HepG2 (cell line): ENCODE results near the gene CALD1. TPM values are rescaled to one million over a fixed set of nuclear protein-coding genes. Genes with fewer than 3 reads are reported as not detected.
A peak's percentile ranks its signal among the peaks of the same experiment; 100 is the strongest.

Experiments used
- AGO2 ChIP-seq: fragments of 200-400 bp; formaldehyde crosslinking; optimal IDR thresholded peaks from 2 replicates; pipeline ENCODE3; 2017; ENCODE audit warnings: mild to moderate bottlenecking, low read depth, low read length, moderate library complexity
- ATF2 ChIP-seq: sonication (generic); formaldehyde crosslinking; IDR thresholded peaks from 2 replicates; pipeline ENCODE4 v1.4.0; 2020; ENCODE audit warnings: missing genetic modification reagents
- ATF7 ChIP-seq, 2 experiments: fragments of 450-650 bp in 1 of 2; sonication (generic) in 1 of 2; formaldehyde crosslinking in 1 of 2; IDR thresholded peaks; 2 replicates each; pipeline versions ENCODE4 v1.4.0 to v1.6.1; 2016 to 2020; ENCODE audit warnings: antibody characterized with exemption in 1 of 2, mild to moderate bottlenecking in 1 of 2, missing genetic modification reagents in 1 of 2
- CREB1 ChIP-seq, 2 experiments: fragments of 450-650 bp in 1 of 2; IDR thresholded peaks; 2 replicates each; pipeline ENCODE4 v1.6.1; 2016 to 2017; ENCODE audit warnings: control low read depth in 1 of 2, mild to moderate bottlenecking in 1 of 2, missing compliant biosample characterization in 1 of 2, missing genetic modification characterization in 1 of 2
- EHMT2 ChIP-seq: fragments of 200-600 bp; sonication (generic); IDR thresholded peaks from 2 replicates; pipeline ENCODE4 v1.7.0; 2017; ENCODE audit warnings: antibody characterized with exemption, low read depth, low read length, borderline replicate concordance
- HOXA3 ChIP-seq: sonication (generic); formaldehyde crosslinking; IDR thresholded peaks from 2 replicates; pipeline ENCODE4 v1.5.0; 2020; ENCODE audit warnings: missing genetic modification reagents
- MBNL3 ChIP-seq: fragments of 250-450 bp; sonication (Bioruptor Pico); conservative IDR thresholded peaks from 2 replicates; pipeline ENCODE4 v1.8.0; 2022; ENCODE audit warnings: mild to moderate bottlenecking, inconsistent platforms
- MIER2 ChIP-seq: IDR thresholded peaks from 2 replicates; pipeline ENCODE4 v1.6.1; 2016; ENCODE audit warnings: missing biosample characterization, missing genetic modification reagents
- NFIC ChIP-seq: IDR thresholded peaks from 2 replicates; pipeline ENCODE4 v1.6.1; 2012; ENCODE audit warnings: mild to moderate bottlenecking, low read length, inconsistent platforms
- RARG ChIP-seq: sonication (generic); formaldehyde crosslinking; IDR thresholded peaks from 2 replicates; pipeline ENCODE4 v1.4.0; 2020; ENCODE audit warnings: low read depth, mild to moderate bottlenecking, missing genetic modification reagents
- REPIN1 ChIP-seq: sonication (generic); formaldehyde crosslinking; IDR thresholded peaks from 2 replicates; pipeline ENCODE4 v1.8.0; 2022; ENCODE audit warnings: missing genetic modification reagents, low read depth, mild to moderate bottlenecking, borderline replicate concordance
- SKI ChIP-seq: fragments of 450-650 bp; IDR thresholded peaks from one replicate; pipeline ENCODE4 v1.6.1; 2018; ENCODE audit warnings: mild to moderate bottlenecking; ENCODE audit not compliant: partially characterized antibody
- SOX5 ChIP-seq: IDR thresholded peaks from 2 replicates; pipeline ENCODE4 v1.6.1; 2016; ENCODE audit warnings: borderline replicate concordance
- SRY ChIP-seq: sonication (generic); formaldehyde crosslinking; IDR thresholded peaks from 2 replicates; pipeline ENCODE4 v1.8.0; 2022; ENCODE audit warnings: mild to moderate bottlenecking, missing genetic modification reagents
- WIZ ChIP-seq: sonication (generic); formaldehyde crosslinking; IDR thresholded peaks from 2 replicates; pipeline ENCODE4 v1.5.1; 2020; ENCODE audit warnings: mild to moderate bottlenecking, missing genetic modification reagents
- ZBTB21 ChIP-seq: sonication (generic); formaldehyde crosslinking; IDR thresholded peaks from 2 replicates; pipeline ENCODE4 v1.4.0; 2020; ENCODE audit warnings: missing genetic modification reagents
- ZMYM3 ChIP-seq: sonication (generic); formaldehyde crosslinking; IDR thresholded peaks from 2 replicates; pipeline ENCODE4 v1.5.1; 2020; ENCODE audit warnings: mild to moderate bottlenecking, missing genetic modification reagents
- ZNF891 ChIP-seq: sonication (generic); formaldehyde crosslinking; IDR thresholded peaks from 2 replicates; pipeline ENCODE4 v1.5.0; 2020; ENCODE audit warnings: mild to moderate bottlenecking, missing genetic modification reagents
- ZSCAN9 ChIP-seq: IDR thresholded peaks from 2 replicates; pipeline ENCODE4 v1.6.1; 2016; ENCODE audit warnings: borderline replicate concordance
- polyA plus RNA-seq, 8 experiments: library from polyadenylated mRNA; depleted of rRNA in 3 of 8; stranded (reverse) in 7 of 8; unstranded in 1 of 8; fragments of >200 nt; fragmentation: Illumina TruSeq in 4 of 8; extraction: Trizol in 4 of 8; gene quantifications; 2 replicates each; pipeline versions ENCODE4 v1.2.1 to v1.2.3, GENCODE V29; 2011 to 2016; ENCODE audit warnings: low read depth in 4 of 8, missing spikeins in 1 of 8, mixed read lengths in 1 of 8; ENCODE audit not compliant: insufficient read depth in 1 of 8
- total RNA-seq, 5 experiments: library from RNA; depleted of rRNA; stranded (reverse); fragments of >200 nt; fragmentation: Illumina TruSeq; extraction: Trizol; gene quantifications; 2 replicates each; pipeline ENCODE4 v1.2.3, GENCODE V29; 2016; ENCODE audit warnings: low read depth in 1 of 5
- TF ChIP-seq, protein P1 (sequence below): sonication (generic); formaldehyde crosslinking; IDR thresholded peaks from 2 replicates; pipeline ENCODE4 v1.8.0; 2022; ENCODE audit warnings: missing genetic modification reagents, mild to moderate bottlenecking, moderate library complexity, borderline replicate concordance
- TF ChIP-seq, protein P2 (sequence below), 2 experiments: sonication (generic) in 1 of 2; formaldehyde crosslinking in 1 of 2; IDR thresholded peaks; 2 replicates each; pipeline versions ENCODE4 v1.4.0 to v1.6.1; 2016 to 2020; ENCODE audit warnings: borderline replicate concordance in 1 of 2, low read depth in 1 of 2, mild to moderate bottlenecking in 1 of 2, missing genetic modification reagents in 1 of 2

CALD1 gene
- total and polyA plus RNA-seq, 2 of the 13 experiments (the other 11 are each of a cell fraction or from before 2014, with no cell fraction given) = 53.0 to 112 TPM

DNA sequence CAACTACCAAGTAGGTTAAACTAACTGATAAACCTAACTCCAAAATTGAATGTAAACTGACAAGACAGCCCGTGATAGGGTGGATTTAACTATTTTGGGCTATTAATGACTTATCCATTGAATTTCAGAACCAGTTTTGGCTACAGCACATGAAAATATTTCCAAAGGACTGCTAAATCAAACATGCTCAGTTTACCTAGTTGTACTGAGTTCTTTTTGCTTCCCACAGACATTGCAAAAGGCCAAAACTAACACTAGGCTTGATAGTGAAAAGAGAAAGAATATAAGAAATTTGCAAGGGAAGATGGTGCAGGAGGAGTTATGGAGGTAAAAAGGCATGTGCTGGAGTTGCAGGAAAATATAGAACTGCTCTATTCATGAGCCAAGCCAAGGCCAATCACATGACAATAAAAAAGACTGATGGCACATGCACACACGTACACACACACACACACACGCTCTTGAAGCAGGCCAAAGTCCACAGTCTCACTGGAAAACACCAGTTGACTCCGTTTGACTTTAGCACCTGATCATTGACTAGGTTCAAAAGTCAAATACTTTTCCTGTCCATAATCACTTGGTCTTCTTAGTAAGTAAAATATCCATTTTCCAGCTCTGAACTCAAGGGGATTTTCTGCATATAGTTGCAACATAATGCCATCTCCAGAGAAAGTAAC lies 130.9 kb downstream of the CALD1 start (continued):
- TF ChIP-seq WIZ (CRISPR knock-in tag) (peak; percentile 47; the same call in 1 of the 2 replicates), REPIN1 (CRISPR knock-in tag) (0 out of 2 replicates have a peak, but pooled peaks have one; percentile 28), ZSCAN9 (0 out of 2 replicates have a peak, but pooled peaks have one; percentile 22), AGO2 (no peak), NFIC (peak; percentile 64; the same call in 1 of the 2 replicates), HOXA3 (CRISPR knock-in tag) (peak; percentile 69; the same call in 1 of the 2 replicates), MBNL3 (CRISPR knock-in tag) (0 out of 2 replicates have a peak, but pooled peaks have one; percentile 31), ZBTB21 (CRISPR knock-in tag) (0 out of 2 replicates have a peak, but pooled peaks have one; percentile 36), RARG (CRISPR knock-in tag) (no peak), ZNF891 (CRISPR knock-in tag) (no peak), SKI (peak; percentile 68), CREB1 (IDR thresholded peaks at IDR 0.05) (peak; percentile 47; the same call in 1 of the 2 replicates), CREB1 (CRISPR knock-in tag; IDR thresholded peaks at IDR 0.05) (peak; percentile 63), ATF2 (CRISPR knock-in tag) (peak; percentile 71; the same call in 1 of the 2 replicates), SOX5 (CRISPR knock-in tag) (peak; percentile 91), ATF7 (IDR thresholded peaks at IDR 0.05) (0 out of 2 replicates have a peak, but pooled peaks have one; percentile 11), ATF7 (CRISPR knock-in tag; IDR thresholded peaks at IDR 0.05) (no peak; the same call in 1 of the 2 replicates), SRY (CRISPR knock-in tag) (no peak), MIER2 (0 out of 2 replicates have a peak, but pooled peaks have one; percentile 57), ZMYM3 (CRISPR knock-in tag) (peak; percentile 55; the same call in 1 of the 2 replicates), EHMT2 (peak; percentile 94)
- TF ChIP-seq, protein P1, sequence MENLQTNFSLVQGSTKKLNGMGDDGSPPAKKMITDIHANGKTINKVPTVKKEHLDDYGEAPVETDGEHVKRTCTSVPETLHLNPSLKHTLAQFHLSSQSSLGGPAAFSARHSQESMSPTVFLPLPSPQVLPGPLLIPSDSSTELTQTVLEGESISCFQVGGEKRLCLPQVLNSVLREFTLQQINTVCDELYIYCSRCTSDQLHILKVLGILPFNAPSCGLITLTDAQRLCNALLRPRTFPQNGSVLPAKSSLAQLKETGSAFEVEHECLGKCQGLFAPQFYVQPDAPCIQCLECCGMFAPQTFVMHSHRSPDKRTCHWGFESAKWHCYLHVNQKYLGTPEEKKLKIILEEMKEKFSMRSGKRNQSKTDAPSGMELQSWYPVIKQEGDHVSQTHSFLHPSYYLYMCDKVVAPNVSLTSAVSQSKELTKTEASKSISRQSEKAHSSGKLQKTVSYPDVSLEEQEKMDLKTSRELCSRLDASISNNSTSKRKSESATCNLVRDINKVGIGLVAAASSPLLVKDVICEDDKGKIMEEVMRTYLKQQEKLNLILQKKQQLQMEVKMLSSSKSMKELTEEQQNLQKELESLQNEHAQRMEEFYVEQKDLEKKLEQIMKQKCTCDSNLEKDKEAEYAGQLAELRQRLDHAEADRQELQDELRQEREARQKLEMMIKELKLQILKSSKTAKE (CRISPR knock-in tag) = no peak
- TF ChIP-seq, protein P2, sequence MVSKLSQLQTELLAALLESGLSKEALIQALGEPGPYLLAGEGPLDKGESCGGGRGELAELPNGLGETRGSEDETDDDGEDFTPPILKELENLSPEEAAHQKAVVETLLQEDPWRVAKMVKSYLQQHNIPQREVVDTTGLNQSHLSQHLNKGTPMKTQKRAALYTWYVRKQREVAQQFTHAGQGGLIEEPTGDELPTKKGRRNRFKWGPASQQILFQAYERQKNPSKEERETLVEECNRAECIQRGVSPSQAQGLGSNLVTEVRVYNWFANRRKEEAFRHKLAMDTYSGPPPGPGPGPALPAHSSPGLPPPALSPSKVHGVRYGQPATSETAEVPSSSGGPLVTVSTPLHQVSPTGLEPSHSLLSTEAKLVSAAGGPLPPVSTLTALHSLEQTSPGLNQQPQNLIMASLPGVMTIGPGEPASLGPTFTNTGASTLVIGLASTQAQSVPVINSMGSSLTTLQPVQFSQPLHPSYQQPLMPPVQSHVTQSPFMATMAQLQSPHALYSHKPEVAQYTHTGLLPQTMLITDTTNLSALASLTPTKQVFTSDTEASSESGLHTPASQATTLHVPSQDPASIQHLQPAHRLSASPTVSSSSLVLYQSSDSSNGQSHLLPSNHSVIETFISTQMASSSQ (IDR thresholded peaks at IDR 0.05; ENCODE audit: low read depth) = peak; percentile 66; the same call in 1 of the 2 replicates
- TF ChIP-seq, protein P2 (CRISPR knock-in tag; IDR thresholded peaks at IDR 0.05; ENCODE audit: borderline replicate concordance) = no peak
